GM23338 (cell line): ENCODE results near the gene IFT43. TPM values are rescaled to one million over a fixed set of nuclear protein-coding genes. Genes with fewer than 3 reads are reported as not detected.

ENCODE experiments used
- ATAC-seq: fragments of 200-7000 bp; cut with Tn5 transposase; 3 replicates; pipeline ENCODE4 v1.9.1; 2020
- DNase-seq: peaks from one replicate; pipeline ENCODE4 v3.0.0-alpha.2; 2015; ENCODE audit warnings: low spot score
- H2AFZ ChIP-seq: fragments of 200-600 bp; sonication (generic); 2 replicates; pipeline ENCODE4 v1.8.0; 2016; ENCODE audit warnings: antibody characterized with exemption, mild to moderate bottlenecking, moderate library complexity
- H3F3A ChIP-seq: fragments of 200-600 bp; sonication (generic); replicated peaks from 2 replicates; pipeline ENCODE4 v1.8.0; 2017; ENCODE audit warnings: antibody characterized with exemption, mixed run types, low read depth
- H3K27ac ChIP-seq: fragments of 200-600 bp; sonication (generic); 2 replicates; pipeline ENCODE4 v1.6.1; 2016; ENCODE audit warnings: low read depth
- H3K27me3 ChIP-seq: fragments of 200-600 bp; sonication (generic); 2 replicates; pipeline ENCODE4 v1.8.0; 2016; ENCODE audit warnings: mild to moderate bottlenecking, mixed run types, moderate library complexity; ENCODE audit not compliant: insufficient read depth
- H3K36me3 ChIP-seq: fragments of 200-600 bp; sonication (generic); 2 replicates; pipeline ENCODE4 v1.8.0; 2016; ENCODE audit warnings: mild to moderate bottlenecking; ENCODE audit not compliant: insufficient read depth
- H3K4me1 ChIP-seq: fragments of 200-600 bp; sonication (generic); 2 replicates; pipeline ENCODE4 v1.8.0; 2016; ENCODE audit warnings: mild to moderate bottlenecking, moderate library complexity; ENCODE audit not compliant: insufficient read depth
- H3K4me2 ChIP-seq: fragments of 200-600 bp; sonication (generic); 2 replicates; pipeline ENCODE4 v1.7.1; 2017; ENCODE audit warnings: mixed run types
- H3K4me3 ChIP-seq: fragments of 200-600 bp; sonication (generic); 2 replicates; pipeline ENCODE4 v1.6.1; 2016; ENCODE audit warnings: mixed run types
- H3K79me2 ChIP-seq: fragments of 200-600 bp; sonication (generic); replicated peaks from 2 replicates; pipeline ENCODE4 v1.8.0; 2017; ENCODE audit warnings: mild to moderate bottlenecking; ENCODE audit not compliant: insufficient read depth
- H3K9me2 ChIP-seq: fragments of 200-600 bp; sonication (generic); 2 replicates; pipeline ENCODE4 v1.8.0; 2017; ENCODE audit not compliant: insufficient read depth
- H4K20me1 ChIP-seq: fragments of 200-600 bp; sonication (generic); replicated peaks from 2 replicates; pipeline ENCODE4 v1.8.0; 2017; ENCODE audit warnings: mild to moderate bottlenecking; ENCODE audit not compliant: insufficient read depth
- H3K27ac Mint-ChIP-seq: 2 replicates; pipeline ENCODE4 v1.8.0; 2020; ENCODE audit warnings: inconsistent platforms, mild to moderate bottlenecking, moderate library complexity, mixed read lengths
- H3K27me3 Mint-ChIP-seq: 3 replicates; pipeline ENCODE4 v1.8.0; 2022; ENCODE audit warnings: low read depth, mild to moderate bottlenecking, moderate library complexity, mixed read lengths, inconsistent platforms; ENCODE audit not compliant: insufficient read depth, poor library complexity
- H3K36me3 Mint-ChIP-seq: 3 replicates; pipeline ENCODE4 v1.8.0; 2021; ENCODE audit warnings: low read depth, mild to moderate bottlenecking, inconsistent platforms, moderate library complexity, mixed read lengths
- H3K4me1 Mint-ChIP-seq: 3 replicates; pipeline ENCODE4 v1.8.0; 2020; ENCODE audit warnings: mild to moderate bottlenecking, inconsistent platforms, mixed read lengths
- H3K4me3 Mint-ChIP-seq: 3 replicates; pipeline ENCODE4 v1.8.0; 2021; ENCODE audit warnings: moderate library complexity, mild to moderate bottlenecking, inconsistent platforms, mixed read lengths
- H3K9me3 Mint-ChIP-seq: 3 replicates; pipeline ENCODE4 v1.8.0; 2020; ENCODE audit warnings: moderate library complexity, mild to moderate bottlenecking, inconsistent platforms, mixed read lengths
- CREB1 ChIP-seq: fragments of 250-450 bp; sonication (Bioruptor Pico); IDR thresholded peaks from 2 replicates; pipeline ENCODE4 v1.5.0; 2020; ENCODE audit warnings: low read depth, mild to moderate bottlenecking, moderate library complexity
- ETS1 ChIP-seq: IDR thresholded peaks from 2 replicates; pipeline ENCODE4 v1.6.1; 2016; ENCODE audit warnings: antibody characterized with exemption
- EZH2phosphoT487 ChIP-seq: fragments of 200-600 bp; sonication (generic); IDR thresholded peaks from one replicate; pipeline ENCODE4 v1.8.1; 2018; ENCODE audit warnings: antibody characterized with exemption; ENCODE audit not compliant: unreplicated experiment
- NANOG ChIP-seq: IDR thresholded peaks from 2 replicates; pipeline ENCODE4 v1.6.1; 2016; ENCODE audit warnings: antibody characterized with exemption, borderline replicate concordance
- STAT1 ChIP-seq: IDR thresholded peaks from one replicate; pipeline ENCODE4 v1.6.1; 2016; ENCODE audit warnings: antibody characterized with exemption; ENCODE audit not compliant: unreplicated experiment
- ZNF331 ChIP-seq: fragments of 250-450 bp; sonication (Bioruptor Pico); IDR thresholded peaks from 2 replicates; pipeline ENCODE4 v1.5.0; 2020; ENCODE audit warnings: low read depth, mild to moderate bottlenecking, moderate library complexity
- ZNF462 ChIP-seq: fragments of 250-450 bp; sonication (Bioruptor Pico); IDR thresholded peaks from 2 replicates; pipeline ENCODE4 v1.5.0; 2020; ENCODE audit warnings: mild to moderate bottlenecking, moderate library complexity
- polyA plus RNA-seq: library from polyadenylated mRNA; unstranded; fragments of >200 nt; fragmentation: Nextera tagmentation; extraction: Ambion mirVana; gene quantifications from 2 replicates; pipeline ENCODE4 v1.2.1, GENCODE V29; 2016
- total RNA-seq: library from RNA; depleted of rRNA; stranded (reverse); fragments of >200 nt; shearing (Covaris generic); gene quantifications from 2 replicates; pipeline ENCODE4 v1.2.3, GENCODE V29; 2014
- TF ChIP-seq, protein P1 (sequence below), 2 experiments: fragments of 200-600 bp in 1 of 2; sonication (generic) in 1 of 2; conservative IDR thresholded peaks; 2 replicates each; pipeline versions ENCODE4 v1.5.1 to v1.6.1; 2016 to 2017; ENCODE audit warnings: antibody characterized with exemption in 2 of 2, low read depth in 2 of 2, mild to moderate bottlenecking in 2 of 2, moderate library complexity in 1 of 2

Gene IFT43
- total and polyA plus RNA-seq, 2 experiments from 2014 or later = 21.5 to 43.1 TPM

DNA sequence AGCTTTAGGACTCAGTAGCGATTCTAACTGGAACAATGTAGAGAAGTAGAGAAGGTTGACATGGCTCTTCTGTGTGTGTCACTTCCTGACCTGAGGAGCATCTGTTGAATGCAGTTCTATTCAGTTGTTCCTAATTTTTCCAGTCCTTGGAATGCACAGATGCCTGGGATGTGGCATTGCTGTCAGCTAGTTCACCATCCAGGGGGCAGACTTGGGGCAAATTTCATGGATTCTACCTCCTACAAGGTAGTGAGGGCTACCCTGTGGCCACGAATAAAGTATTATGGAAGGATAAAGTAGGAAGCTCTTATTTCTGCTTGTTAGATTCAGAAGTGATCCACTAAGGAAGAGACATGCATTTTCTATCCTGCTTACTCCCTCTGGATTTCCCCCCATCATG lies 91.8 kb downstream of the IFT43 start:
- peaks cover 11% of the 10 kb centered on the region; the same call in 2 of the 3 replicates for H3K4me1 Mint-ChIP-seq
- TF ChIP-seq ETS1 = no peak
- TF ChIP-seq, protein P1, sequence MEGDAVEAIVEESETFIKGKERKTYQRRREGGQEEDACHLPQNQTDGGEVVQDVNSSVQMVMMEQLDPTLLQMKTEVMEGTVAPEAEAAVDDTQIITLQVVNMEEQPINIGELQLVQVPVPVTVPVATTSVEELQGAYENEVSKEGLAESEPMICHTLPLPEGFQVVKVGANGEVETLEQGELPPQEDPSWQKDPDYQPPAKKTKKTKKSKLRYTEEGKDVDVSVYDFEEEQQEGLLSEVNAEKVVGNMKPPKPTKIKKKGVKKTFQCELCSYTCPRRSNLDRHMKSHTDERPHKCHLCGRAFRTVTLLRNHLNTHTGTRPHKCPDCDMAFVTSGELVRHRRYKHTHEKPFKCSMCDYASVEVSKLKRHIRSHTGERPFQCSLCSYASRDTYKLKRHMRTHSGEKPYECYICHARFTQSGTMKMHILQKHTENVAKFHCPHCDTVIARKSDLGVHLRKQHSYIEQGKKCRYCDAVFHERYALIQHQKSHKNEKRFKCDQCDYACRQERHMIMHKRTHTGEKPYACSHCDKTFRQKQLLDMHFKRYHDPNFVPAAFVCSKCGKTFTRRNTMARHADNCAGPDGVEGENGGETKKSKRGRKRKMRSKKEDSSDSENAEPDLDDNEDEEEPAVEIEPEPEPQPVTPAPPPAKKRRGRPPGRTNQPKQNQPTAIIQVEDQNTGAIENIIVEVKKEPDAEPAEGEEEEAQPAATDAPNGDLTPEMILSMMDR (conservative IDR thresholded peaks at IDR 0.05; ENCODE audit: low read depth in 2 of 2) = peak; percentile 31 to 50; a peak in 3 of 4 replicates
- H3K27me3 ChIP-seq = no peaks in the 10 kb centered on the region
- no peak overlapping the region for H2AFZ ChIP-seq
- peak; percentile 37 for DNase-seq
- no peaks in the 10 kb centered on the region for H3K27me3 Mint-ChIP-seq
- H3F3A ChIP-seq = 0 out of 2 replicates have a peak, but pooled peaks cover 3% of the 10 kb centered on the region
- H3K36me3 Mint-ChIP-seq = no peaks in the 10 kb centered on the region
- 0 out of 2 replicates have a peak, but pooled peaks cover 5% of the 10 kb centered on the region for H3K9me2 ChIP-seq
- no peak overlapping the region for H3K4me3 ChIP-seq
- no peak overlapping the region for H3K4me3 Mint-ChIP-seq
- peak; percentile 35; the same call in 2 of the 3 replicates for ATAC-seq
- H3K27ac Mint-ChIP-seq = no peak overlapping the region
- H4K20me1 ChIP-seq = no peaks in the 10 kb centered on the region; the same call in 1 of the 2 replicates
- no peak overlapping the region for H3K27ac ChIP-seq
- no peaks in the 10 kb centered on the region for H3K9me3 Mint-ChIP-seq
- H3K4me2 ChIP-seq = no peak overlapping the region
- 0 out of 2 replicates have a peak, but pooled peaks cover 7% of the 10 kb centered on the region for H3K4me1 ChIP-seq
- H3K79me2 ChIP-seq = no peaks in the 10 kb centered on the region
- no peaks in the 10 kb centered on the region for H3K36me3 ChIP-seq

- no peak overlapping the region for H3K4me3 ChIP-seq
- 0 out of 2 replicates have a peak, but pooled peaks cover 5% of the 10 kb centered on the region for H3K9me2 ChIP-seq
- no peak overlapping the region for H3K27ac ChIP-seq
- H4K20me1 ChIP-seq = no peaks in the 10 kb centered on the region; the same call in 1 of the 2 replicates
- Mint-ChIP-seq H3K4me3 (no peak overlapping the region), H3K9me3 (no peaks in the 10 kb centered on the region), H3K27ac (no peak overlapping the region), H3K27me3 (peaks cover 6% of the 10 kb centered on the region), H3K4me1 (peaks cover 16% of the 10 kb centered on the region), H3K36me3 (peaks cover 4% of the 10 kb centered on the region; the same call in 1 of the 3 replicates)
- H3K79me2 ChIP-seq = no peaks in the 10 kb centered on the region
- H3K4me1 ChIP-seq = 0 out of 2 replicates have a peak, but pooled peaks cover 7% of the 10 kb centered on the region
- ATAC-seq = no peak
- DNase-seq = no peak
- H2AFZ ChIP-seq = no peak overlapping the region
- no peak for TF ChIP-seq NANOG
- TF ChIP-seq CREB1 (CRISPR knock-in tag) = no peak
- TF ChIP-seq ZNF462 (CRISPR knock-in tag) = no peak
- TF ChIP-seq EZH2phosphoT487 = no peak
- TF ChIP-seq STAT1 = no peak
- TF ChIP-seq ZNF331 (CRISPR knock-in tag) = no peak
- TF ChIP-seq, protein P1 (conservative IDR thresholded peaks at IDR 0.05; ENCODE audit: low read depth in 2 of 2) = no peak
- no peak overlapping the region for H3K4me2 ChIP-seq
- H3K36me3 ChIP-seq = no peaks in the 10 kb centered on the region
- no peaks in the 10 kb centered on the region for H3K27me3 ChIP-seq
- 0 out of 2 replicates have a peak, but pooled peaks cover 3% of the 10 kb centered on the region for H3F3A ChIP-seq
Measured at GRCh38 chr14:76078501-76078900, 92.9 kb downstream of the IFT43 start.
